AG08395 (cell line): ENCODE results near the gene DCAF6.
A peak's percentile ranks its signal among the peaks of the same experiment; 100 is the strongest.

Experiments used
- DNase-seq: peaks from one replicate; pipeline ENCODE4 v3.0.0; 2012; ENCODE audit warnings: mixed read lengths, low spot score

Gene DCAF6

DNA sequence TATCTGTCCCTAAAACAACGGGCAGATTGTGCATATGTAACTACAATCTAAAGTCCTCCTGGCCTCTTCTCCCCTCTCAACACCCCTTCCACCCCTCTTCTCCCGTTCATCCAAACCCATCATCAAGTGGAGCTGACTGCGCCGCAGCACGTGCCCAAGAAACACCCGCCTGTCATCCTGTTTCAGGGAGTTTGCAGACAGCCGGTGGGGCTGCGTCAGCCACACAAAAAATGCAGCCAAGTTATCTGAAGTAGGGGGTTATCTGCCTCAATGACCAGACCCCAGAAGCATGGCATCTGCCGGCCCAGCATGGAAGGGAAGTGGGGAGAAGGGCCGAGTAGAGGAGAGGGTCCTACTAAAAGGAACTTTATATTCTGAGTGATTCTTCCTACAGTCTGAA lies 151.2 kb downstream of the DCAF6 start:
- no peak for DNase-seq

DNA sequence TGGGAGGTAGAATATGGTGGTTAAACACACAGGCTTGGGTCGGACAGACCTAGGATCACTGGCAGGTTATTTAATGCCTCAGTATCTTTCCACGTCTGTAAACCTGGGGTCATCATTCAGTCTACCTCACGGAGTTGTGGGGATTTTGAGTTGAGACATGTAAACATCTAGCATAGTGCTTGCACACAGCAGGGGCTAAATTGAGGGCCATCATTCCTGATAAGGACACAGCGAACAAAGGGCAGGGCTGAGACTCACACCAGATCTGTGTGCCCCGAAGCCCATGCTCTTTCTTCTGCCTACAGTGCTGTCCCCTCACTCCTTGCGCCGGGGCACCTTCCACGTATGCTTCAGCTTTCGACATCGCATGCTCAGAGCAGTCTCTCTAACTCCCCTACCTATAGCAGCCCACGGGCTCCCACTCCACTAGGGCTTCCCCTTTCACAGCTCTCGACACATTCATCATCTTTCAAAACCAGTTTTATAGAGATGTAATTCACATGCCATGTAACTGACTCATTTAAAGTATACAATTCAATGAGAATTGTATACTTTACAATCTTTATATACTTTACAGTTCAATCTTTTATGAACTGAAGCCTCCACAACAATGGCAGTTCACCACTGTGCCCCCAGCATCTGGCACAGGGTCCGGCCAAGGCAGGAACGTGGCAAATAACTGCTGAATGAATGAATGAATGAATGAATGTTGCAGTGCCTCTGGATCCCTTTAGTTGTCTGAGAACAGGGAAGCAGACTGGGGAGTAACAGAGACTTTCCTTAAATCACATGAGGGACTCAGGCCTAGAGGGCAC lies 152.2 kb downstream of the DCAF6 start:
- DNase-seq = no peak

DNA sequence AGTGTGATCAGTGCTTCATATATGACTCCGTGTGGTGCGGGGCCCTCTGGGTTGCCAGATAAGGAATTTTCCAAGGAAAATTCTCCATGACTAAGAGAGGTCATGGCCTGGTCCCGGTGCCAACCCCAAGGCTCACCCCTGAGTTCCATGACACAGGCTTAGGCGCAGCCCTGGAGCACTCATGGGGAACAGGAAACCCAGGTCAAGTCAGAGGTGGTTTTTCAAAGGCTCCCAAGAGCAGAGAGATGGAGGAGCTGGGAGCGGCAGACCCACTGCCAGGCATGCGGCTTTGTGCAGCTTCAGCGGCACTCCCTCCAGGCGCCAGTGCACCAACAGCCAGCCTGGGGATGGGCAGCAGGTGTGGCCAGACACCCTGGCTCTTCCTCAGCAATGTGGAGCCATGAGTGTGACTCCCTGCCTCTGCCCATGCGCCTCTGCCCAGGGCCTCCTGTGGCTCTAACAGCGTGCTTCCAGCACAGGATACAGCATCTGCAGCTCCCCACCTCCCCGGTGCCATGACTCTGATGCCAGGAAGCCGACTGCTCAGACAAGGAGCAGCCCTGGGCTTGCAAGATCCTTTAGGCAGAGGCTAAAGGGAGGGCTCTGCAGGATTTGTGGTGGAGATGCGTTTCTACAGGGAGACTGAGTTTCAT lies 153.0 kb downstream of the DCAF6 start:
- DNase-seq = no peak

DNA sequence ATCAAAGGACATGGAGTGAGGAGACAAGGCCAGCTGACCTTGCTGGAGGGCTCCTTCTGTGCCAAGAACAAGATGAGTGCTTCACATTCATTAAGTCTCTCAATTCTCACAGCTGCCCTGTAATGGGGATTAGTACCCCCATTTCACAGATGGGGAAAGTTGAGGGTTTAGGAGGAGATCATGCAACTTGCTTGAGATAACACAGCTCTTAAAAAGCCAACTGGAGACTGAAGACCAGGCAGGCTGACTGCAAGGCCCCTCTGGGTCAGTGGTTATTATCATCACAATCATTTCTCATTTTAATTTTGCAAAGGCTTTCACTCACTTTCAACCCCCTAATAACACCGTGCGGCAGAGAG lies 153.5 kb downstream of the DCAF6 start:
- DNase-seq = no peak

DNA sequence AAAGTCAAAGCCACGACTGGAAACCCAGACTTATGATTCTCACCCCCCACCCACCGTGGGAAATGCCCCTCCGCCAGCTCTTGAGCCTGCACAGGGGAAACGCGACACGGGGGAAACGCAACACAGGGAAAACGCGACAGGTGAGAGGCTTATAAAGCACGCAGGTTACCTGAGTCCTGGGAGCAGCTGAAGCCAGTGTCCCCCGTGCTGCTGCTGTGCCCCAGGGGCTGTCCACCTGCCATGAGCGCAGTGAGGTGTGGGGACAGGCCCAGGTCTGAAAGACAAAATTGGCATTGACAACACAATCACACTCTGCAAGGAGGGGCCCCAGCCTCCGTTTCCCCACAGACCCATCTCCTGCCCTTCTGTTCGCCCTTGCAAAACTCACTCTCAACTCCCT lies 153.9 kb downstream of the DCAF6 start:
- no peak for DNase-seq

DNA sequence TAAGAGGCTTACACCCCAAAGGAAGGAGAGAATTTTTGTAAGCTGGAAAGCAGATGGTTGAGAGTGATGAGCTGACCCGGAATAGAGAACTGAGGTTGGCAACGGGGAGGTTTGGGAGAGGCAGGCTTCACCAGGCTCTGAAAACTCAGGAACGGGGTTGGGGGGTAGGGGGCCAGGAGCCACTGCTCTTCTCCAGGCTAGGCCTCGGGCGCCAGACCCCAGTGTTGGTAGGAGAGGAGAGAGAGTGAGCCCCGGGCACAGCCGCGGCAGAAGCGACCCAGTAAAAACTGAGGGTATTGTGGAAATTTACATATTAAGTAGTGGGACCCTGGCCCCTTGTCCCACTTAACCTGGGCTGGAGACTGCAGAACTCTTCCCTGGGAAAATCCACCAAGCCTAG lies 154.6 kb downstream of the DCAF6 start:
- no peak for DNase-seq

DNA sequence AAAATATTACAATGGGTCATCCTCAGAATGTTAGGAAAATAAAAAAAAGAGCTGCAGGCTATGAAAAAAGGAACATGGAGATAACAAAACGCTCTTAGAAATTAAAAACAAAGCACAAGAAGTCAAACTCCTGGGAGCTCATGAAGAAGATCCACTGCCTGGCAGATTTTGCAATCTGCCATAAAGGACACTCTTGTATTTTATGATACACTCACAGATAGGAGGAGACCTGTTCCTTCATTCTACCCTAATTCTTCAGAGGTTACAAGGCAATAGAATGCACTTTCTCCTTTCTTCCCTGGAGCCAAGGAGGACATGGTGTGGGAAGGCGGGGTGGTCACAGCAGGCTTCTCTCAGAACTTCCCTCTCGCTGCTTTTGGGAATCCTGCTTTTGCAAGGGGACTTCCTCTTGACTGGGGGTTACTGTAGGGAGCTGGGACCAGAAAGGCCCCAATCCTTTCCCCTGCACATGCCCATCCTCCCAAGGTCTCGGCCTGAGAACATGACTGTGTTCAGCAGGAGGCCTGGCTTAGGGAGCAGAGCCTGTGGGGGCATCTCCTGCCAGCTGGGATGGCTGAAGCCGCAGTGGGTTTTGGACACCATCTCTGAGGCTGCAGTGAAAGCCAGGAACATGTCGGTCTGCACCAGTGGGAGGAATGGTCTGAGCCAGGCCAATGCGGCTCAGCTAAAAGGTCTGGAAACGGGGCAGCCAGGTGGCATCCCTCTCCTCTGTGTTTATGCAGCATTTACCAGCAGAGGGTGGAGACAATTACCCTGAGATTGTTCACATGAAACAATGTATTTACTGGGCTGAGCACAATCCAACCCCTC lies 155.5 kb downstream of the DCAF6 start:
- DNase-seq = no peak

DNA sequence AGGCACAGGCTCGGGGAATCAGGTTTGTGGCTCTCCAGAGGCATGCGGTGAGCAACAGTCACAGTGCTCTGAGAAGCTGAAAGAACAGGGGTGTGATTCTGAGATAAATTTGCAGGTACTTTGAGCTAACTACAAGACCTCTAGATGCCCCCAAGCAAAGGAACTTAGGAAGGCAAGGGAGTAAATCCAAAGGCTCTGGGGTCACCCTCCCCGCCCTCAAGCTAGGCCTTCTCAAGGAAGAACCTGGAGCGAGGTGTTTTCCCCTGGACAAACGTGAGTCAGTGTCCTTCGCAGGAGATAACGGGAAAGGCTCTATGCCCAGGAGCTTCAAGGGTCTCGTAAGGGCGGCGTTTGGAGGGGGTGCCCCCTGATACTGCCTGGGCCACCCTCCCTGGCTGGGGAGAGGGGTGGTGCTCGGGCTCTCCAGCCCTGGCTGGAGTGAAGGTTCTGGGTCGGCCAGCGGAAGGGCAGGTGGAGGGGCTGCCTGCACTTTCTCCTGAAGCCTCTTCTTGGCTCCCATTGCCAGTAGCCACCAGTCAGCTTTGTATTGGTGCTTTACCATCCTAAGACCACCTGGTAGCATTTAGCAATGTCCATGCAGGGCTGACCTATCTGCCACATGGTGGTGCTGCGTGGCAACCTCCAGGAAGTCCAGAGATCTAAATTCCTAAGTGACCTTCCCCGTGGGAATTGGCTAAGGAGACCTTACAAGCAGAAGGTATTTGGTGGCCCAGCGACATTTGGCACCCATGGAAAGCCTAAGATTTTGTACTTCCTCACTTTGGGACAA lies 156.3 kb downstream of the DCAF6 start:
- peak; percentile 24 for DNase-seq

DNA sequence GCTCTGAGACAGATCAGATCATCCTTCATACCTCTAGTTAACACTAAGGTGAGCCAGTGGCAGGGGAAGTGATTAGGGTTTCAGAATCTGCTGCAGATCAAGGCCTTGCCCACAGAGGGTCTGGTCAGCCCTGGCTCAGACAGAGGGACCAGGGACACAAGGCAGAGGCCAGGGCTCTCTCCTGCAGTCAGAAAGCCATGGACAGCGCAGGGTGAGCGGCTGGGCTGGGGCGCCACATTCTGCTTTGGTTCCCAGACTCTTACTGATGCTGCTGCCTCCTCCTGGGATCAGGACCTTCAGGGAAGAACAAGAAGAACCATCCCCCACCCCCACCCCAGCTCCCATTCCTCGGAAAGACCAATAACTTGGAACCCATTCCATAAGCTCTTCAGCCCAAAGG lies 157.1 kb downstream of the DCAF6 start:
- DNase-seq = no peak

DNA sequence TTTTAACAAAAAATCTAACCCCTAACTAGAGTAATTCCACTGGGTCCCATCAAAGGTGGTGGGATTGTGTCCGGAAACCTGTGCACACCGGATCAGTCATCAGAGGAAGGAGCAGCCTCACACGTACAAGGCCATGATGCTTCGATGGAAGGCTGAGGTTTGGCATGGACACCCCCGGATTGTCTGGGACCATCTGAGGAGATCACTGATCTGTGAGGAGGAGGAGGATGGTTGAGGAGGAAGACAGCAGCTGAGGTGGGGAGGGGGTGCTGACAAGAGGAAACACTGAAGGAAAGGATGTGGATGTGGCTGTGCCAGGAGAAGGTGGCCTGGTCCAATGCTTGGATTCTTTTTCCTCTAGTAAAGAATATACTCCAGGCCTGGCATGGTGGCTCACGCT lies 159.0 kb downstream of the DCAF6 start:
- DNase-seq = no peak

DNA sequence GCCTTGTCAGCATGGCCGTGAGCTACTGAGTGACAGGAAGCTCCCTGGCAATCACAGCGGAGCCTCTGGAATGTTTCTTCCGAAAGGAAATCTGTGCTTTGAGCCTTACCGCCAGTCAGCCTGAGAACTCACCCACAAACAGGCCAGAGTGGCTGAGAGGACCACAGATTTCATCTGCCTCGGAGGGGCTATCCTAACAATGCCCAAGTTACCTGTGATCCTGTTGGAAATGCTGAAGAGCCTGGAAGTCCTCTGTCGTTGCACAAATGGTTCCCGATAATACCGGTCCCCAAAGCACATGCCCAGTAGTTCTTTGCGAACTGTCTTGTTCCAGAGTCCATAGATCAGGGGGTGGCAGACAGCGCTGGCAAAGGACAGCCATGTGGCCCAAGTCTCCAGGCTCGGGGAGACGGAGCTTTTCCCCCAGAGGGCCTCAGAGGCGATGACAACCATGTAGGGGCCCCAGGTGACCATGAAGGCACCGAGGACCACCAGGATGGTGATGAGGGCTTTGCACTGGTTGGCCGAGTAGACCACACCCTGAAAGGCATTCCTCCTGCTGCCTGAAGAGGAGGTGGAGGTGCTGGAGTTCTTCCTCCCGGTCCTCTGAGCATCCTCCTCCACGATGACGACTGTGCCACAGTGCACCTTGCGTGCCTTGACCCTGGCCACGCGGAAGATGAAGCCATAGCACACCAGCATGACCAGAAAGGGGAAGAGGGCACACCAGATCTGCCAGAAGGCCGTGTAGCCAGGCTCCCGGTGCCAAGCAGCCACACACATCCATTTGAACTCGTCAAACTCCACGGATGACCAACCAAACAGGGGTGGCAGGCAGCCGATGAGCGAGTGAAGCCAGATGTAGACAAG lies 160.0 kb downstream of the DCAF6 start:
- DNase-seq = no peak

DNA sequence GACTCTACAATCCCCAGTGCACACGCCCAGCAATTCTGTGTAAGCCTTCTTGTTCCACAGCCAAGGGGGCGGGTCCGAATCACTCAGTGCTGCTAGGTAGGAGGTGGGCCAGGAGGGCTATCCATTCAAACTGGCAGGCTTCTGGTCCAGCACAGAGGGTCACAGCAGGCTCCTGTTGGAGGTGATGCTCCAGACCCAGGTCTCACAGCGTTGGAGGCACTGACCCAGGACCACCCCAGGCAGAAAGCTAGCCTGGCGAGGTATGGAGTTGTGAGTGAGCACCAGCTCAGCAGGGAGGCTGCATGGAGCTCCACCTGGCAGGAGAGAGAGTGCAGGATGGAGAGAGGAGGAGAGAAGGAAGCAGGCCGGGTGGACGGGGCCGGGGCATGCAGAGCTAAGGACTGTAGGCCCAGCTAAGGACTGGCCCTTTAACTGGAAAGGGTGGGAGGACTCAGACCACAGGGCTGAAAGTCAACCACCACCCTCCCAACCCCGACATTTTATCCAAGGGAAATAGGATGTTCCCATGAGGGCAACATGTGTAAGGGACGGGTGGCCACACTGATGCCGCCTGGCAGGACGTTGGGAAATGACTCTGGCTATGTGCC lies 161.5 kb downstream of the DCAF6 start:
- DNase-seq = no peak

DNA sequence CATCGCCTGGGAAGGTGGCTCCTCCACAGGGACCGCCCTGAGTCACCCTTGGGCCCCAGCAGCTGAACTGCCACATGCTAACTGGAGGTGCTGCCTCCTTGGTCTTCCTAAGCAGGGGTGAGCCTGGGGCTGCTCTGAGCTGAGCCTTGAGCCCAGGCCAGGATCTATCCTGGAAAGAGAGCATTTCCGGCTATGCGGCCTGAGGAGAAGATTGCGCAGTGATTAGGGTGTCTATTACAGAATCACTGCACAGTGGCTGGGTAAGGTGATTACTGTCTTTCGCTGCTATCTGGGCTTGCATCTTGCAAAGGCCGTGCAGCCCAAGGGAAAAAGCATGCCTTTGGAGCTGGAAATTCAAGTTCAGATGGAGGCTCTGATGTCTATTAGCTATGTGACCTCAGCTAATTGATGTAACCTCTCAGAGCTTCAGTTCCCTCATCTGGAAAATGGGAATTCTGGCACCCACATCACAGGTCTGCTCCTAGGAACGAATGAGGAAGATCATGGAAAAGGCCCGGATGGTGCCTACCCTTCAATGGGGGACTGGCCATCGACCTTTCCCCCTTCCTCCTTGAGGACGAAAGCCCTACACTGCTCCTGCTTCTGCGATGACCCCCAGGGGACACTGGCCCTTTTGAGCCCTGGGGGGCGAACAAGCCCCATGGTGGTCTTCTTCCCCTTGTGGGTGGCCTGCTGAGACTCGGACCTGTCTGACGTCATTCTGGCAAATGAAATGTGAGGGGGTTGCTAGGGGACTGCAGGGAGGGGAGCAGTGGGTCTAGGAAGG lies 162.2 kb downstream of the DCAF6 start:
- DNase-seq = no peak

DNA sequence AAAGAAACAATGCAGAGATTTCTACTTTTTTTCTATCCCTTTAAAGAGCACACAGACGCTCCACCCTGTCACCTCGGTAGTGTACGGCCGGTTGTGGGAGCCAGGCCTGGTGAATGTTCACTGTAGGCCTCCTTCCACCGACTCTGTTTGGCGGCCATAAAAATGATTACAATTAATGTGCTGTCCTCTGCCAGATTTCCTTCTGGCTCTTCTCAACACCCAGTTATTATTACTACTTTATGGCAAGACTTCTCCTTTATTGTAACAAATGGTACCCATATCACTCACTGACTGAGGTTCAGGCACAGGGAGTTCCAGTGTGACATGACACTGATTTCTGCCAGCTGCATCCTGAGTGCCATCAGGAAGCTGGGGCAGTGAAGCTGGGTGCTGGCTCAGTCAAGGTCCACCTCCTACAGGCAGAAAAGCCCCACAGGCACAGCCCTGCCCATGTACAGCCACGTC lies 162.9 kb downstream of the DCAF6 start:
- DNase-seq = no peak

DNA sequence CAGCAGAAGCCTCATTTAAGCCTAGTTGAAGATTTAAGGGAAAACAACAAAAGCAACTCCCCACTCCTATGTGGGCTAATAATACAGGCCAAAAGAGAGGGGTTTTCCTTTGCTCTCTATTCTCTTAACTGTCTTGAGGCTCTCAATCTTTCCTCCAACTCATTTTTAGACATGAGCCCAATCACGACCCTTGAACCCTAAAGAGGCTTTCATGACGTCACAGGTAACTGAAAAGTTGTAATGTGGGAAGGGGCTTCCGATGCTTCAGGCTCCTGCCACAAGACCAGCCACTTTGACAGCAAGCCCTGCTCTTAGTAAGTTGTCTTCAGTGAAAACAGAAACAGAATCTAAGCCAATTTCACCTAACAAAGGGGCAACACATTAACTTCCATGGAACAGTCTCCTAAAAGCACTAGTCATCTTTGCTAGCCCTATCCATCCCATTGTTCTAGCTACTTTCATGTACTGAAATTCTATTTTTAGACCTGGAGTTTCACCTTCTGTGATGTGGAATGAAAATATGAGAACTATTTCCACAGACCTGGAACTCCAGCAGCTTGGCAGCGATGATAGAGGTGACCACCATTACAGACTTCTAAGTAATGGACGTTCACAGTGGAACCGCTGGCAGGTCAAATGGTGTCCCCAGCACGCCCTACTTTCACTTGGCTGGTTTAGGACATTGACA lies 164.0 kb downstream of the DCAF6 start:
- DNase-seq = no peak

DNA sequence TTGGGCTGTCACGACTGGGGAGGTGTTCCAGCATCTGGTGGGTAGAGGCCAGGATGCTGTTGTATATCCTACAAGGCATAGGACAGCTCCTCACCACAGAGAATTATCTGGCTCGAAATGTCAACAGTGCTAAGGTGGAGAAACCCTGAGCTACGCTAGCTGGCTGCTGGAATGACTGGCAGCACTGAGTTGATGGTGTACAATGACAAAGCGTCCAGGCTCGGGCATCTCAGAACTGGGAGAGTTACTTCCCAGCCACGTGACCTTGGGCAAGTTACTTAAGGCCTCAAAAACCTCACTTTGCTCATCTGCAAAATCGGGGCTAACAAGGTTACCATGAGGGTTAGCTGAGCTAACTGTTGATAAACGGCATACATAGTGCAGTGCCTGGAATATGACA lies 164.9 kb downstream of the DCAF6 start:
- DNase-seq = no peak

DNA sequence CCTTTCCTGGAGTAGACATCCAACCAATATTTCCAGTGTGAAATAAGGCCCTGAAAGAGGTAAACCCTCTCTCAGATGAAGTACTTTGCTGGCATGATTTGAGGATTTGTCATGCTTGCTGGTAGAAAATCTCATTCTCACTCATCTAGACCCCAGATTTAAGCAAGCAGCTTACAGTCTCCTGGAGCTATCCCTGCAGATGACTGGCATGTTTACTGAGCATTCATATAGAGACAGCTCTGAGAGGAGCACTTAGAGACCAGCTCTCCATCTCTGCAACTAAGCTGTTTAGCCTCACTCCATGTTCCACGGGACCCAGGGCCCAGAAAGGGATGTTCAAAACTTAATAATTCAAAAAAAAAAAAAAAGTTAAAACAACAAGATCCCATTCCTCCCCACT lies 166.0 kb downstream of the DCAF6 start:
- DNase-seq = no peak

DNA sequence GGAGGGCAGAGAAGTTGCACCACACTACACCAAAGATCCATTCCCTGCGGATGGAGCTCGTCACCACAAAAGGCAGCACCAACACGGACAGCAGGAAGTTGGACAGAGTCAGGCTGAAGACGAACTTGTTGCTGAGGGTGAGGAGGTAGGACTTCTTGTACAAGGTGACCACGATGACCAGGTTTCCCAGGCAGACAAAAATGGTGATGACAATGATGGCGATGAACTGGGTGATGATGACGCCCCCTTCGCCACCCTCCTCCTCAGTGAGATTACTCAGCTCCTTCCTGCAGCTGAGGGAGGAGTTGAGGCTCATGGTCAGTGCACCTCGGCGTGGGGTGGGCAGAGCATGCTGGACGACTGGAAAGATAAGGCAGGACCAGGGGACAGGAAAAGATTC lies 168.1 kb downstream of the DCAF6 start:
- no peak for DNase-seq

DNA sequence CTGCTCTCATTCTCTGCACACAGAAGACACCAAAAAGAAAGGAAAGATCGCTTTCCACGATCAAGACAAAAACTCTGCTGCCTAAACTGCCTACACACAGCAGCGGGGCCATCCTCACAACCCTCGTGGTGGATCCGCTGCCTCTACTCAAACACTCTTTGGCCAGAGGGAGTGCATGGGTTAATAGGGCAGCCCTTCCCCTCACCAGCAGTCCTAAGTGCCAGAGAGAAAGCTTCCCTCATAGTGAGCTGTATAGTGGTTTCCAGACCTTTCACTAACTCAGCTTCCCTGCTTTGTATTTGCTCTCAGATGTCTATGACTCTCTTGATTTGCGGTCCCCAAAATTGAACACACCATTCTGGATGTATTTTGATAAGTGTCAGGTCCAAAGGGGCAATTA lies 169.4 kb downstream of the DCAF6 start:
- DNase-seq = no peak
